GM21423 (cell line): ENCODE results near the gene PNPO.
"Not testable (repeated sequence)": the region's sequence is repeated elsewhere in the genome, so short reads cannot be mapped to it uniquely, and the experiment has no call there.

Source experiments
- ATAC-seq: cut with Tn5 transposase; IDR thresholded peaks from one replicate; pipeline ENCODE4 v1.9.1; 2021; ENCODE audit warnings: mild to moderate bottlenecking, moderate library complexity; ENCODE audit not compliant: unreplicated experiment

Gene PNPO

GRCh38 chr17:47917581-47917980, 23.8 kb upstream of the PNPO start:
- no peak for ATAC-seq

- ATAC-seq = no peak
Measured at GRCh38 chr17:47918006-47918405, 23.4 kb upstream of the PNPO start.

GRCh38 chr17:47918991-47919390, 22.4 kb upstream of the PNPO start:
- ATAC-seq = no peak

GRCh38 chr17:47919889-47920288, 21.5 kb upstream of the PNPO start:
- not testable (repeated sequence) for ATAC-seq

- ATAC-seq = no peak
Measured at GRCh38 chr17:47924785-47925677, 16.3 kb upstream of the PNPO start.

GRCh38 chr17:47925678-47925988, 15.7 kb upstream of the PNPO start:
- ATAC-seq = no peak

GRCh38 chr17:47927821-47928400, 13.5 kb upstream of the PNPO start:
- ATAC-seq = no peak

GRCh38 chr17:47928415-47928814, 13.0 kb upstream of the PNPO start:
- no peak for ATAC-seq

- no peak for ATAC-seq
Measured at GRCh38 chr17:47929218-47930000, 12.0 kb upstream of the PNPO start.

GRCh38 chr17:47931848-47932247, 9.5 kb upstream of the PNPO start:
- no peak for ATAC-seq

GRCh38 chr17:47934856-47935255, 6.5 kb upstream of the PNPO start:
- no peak for ATAC-seq

- ATAC-seq = not testable (repeated sequence)
Measured at GRCh38 chr17:47935468-47935867, 5.9 kb upstream of the PNPO start.

GRCh38 chr17:47935961-47936360, 5.4 kb upstream of the PNPO start:
- ATAC-seq = no peak

GRCh38 chr17:47937941-47938340, 3.4 kb upstream of the PNPO start:
- no peak for ATAC-seq

GRCh38 chr17:47942096-47942510, 732 bp downstream of the PNPO start:
- ATAC-seq = no peak

- no peak for ATAC-seq
Measured at GRCh38 chr17:47942568-47942967, 1.2 kb downstream of the PNPO start.

GRCh38 chr17:47945080-47945479, 3.7 kb downstream of the PNPO start:
- ATAC-seq = no peak

- ATAC-seq = no peak
Measured at GRCh38 chr17:47945529-47946508, 4.4 kb downstream of the PNPO start.

- ATAC-seq = no peak
Measured at GRCh38 chr17:47946516-47946915, 5.1 kb downstream of the PNPO start.

- ATAC-seq = no peak
Measured at GRCh38 chr17:47946929-47947397, 5.6 kb downstream of the PNPO start.
